HEK293 (cell line): Measurements from ENCODE around the gene U2SURP.

Source experiments
- CTCF ChIA-PET: fragments of 350-600 bp; formaldehyde crosslinking; extraction: SDS; loops from one replicate; lab custom pipeline; 2021; ENCODE audit warnings: antibody characterized with exemption; lab: Yijun Ruan, JAX
- POLR2A ChIA-PET: fragments of 300-600 bp; formaldehyde crosslinking; extraction: SDS; loops from one replicate; lab custom pipeline; 2020; ENCODE audit warnings: antibody characterized with exemption, inconsistent platforms; lab: Yijun Ruan, JAX
- H3K27ac ChIP-seq: fragments of 200-500 bp; sonication (Bioruptor generic); 2 replicates; pipeline ENCODE4 v1.5.1; 2014; ENCODE audit warnings: low read depth, low read length, control low read depth, inconsistent platforms; ENCODE audit errors: extremely low read depth
- H3K36me3 ChIP-seq, 2 experiments: fragments of 200-500 bp in 1 of 2; sonication (Bioruptor generic) in 1 of 2; 1 replicate in 1 of 2; 2 replicates in 1 of 2; pipeline ENCODE4 v1.5.1; 2014 to 2017; ENCODE audit warnings: inconsistent platforms in 2 of 2, low read length in 2 of 2; ENCODE audit not compliant: control insufficient read depth in 2 of 2, insufficient read depth in 1 of 2
- H3K4me1 ChIP-seq: fragments of 200-500 bp; sonication (Bioruptor generic); 2 replicates; pipeline ENCODE4 v1.5.1; 2014; ENCODE audit warnings: mild to moderate bottlenecking, low read length, inconsistent platforms; ENCODE audit not compliant: control insufficient read depth, insufficient read depth
- H3K4me3 ChIP-seq: 2 replicates; pipeline ENCODE4 v1.5.1; 2011; ENCODE audit warnings: low read depth, mild to moderate bottlenecking, control low read depth, low read length, moderate library complexity
- H3K9me3 ChIP-seq: fragments of 200-500 bp; sonication (Bioruptor generic); 2 replicates; pipeline ENCODE4 v1.5.1; 2014; ENCODE audit warnings: low read depth, low read length, inconsistent platforms; ENCODE audit not compliant: control insufficient read depth, insufficient read depth
- ELK4 ChIP-seq: IDR thresholded peaks from 2 replicates; pipeline ENCODE4 v1.6.1; 2011; ENCODE audit warnings: mild to moderate bottlenecking, low read depth, low read length, borderline replicate concordance
- INSM2 ChIP-seq: fragments of 450-650 bp; formaldehyde crosslinking; IDR thresholded peaks from 2 replicates; pipeline ENCODE4 v1.5.1; 2016; ENCODE audit warnings: missing biosample characterization, missing genetic modification characterization
- MZF1 ChIP-seq: fragments of 450-650 bp; formaldehyde crosslinking; IDR thresholded peaks from 2 replicates; pipeline ENCODE4 v1.5.1; 2017; ENCODE audit warnings: missing biosample characterization, missing genetic modification characterization, borderline replicate concordance
- PBX3 ChIP-seq: sonication (generic); formaldehyde crosslinking; IDR thresholded peaks from 2 replicates; pipeline ENCODE4 v1.8.1; 2022; ENCODE audit warnings: mild to moderate bottlenecking, moderate library complexity, missing genetic modification reagents
- PRDM1 ChIP-seq: fragments of 450-650 bp; formaldehyde crosslinking; IDR thresholded peaks from 2 replicates; pipeline ENCODE4; 2016; ENCODE audit warnings: missing biosample characterization, missing genetic modification characterization
- REPIN1 ChIP-seq: fragments of 450-650 bp; formaldehyde crosslinking; IDR thresholded peaks from 2 replicates; pipeline ENCODE4 v1.5.1; 2017; ENCODE audit warnings: missing biosample characterization, missing genetic modification characterization, low read depth
- ZBTB21 ChIP-seq: fragments of 450-650 bp; formaldehyde crosslinking; IDR thresholded peaks from 2 replicates; pipeline ENCODE4 v1.5.1; 2017; ENCODE audit warnings: missing biosample characterization, missing genetic modification characterization
- ZBTB48 ChIP-seq: fragments of 450-650 bp; formaldehyde crosslinking; IDR thresholded peaks from 2 replicates; pipeline ENCODE4 v1.5.1; 2016; ENCODE audit warnings: missing biosample characterization, missing genetic modification characterization
- ZBTB6 ChIP-seq: fragments of 450-650 bp; formaldehyde crosslinking; IDR thresholded peaks from 2 replicates; pipeline ENCODE4 v1.5.1; 2017; ENCODE audit warnings: missing biosample characterization, missing genetic modification characterization
- ZBTB8A ChIP-seq: fragments of 450-650 bp; formaldehyde crosslinking; IDR thresholded peaks from 2 replicates; pipeline ENCODE4 v1.5.1; 2016; ENCODE audit warnings: missing biosample characterization, missing genetic modification characterization
- ZNF155 ChIP-seq: fragments of 450-650 bp; formaldehyde crosslinking; IDR thresholded peaks from 2 replicates; pipeline ENCODE4 v1.5.1; 2016; ENCODE audit warnings: missing biosample characterization, missing genetic modification characterization
- ZNF292 ChIP-seq: fragments of 450-650 bp; formaldehyde crosslinking; IDR thresholded peaks from 2 replicates; pipeline ENCODE4 v1.5.1; 2016; ENCODE audit warnings: low read depth, missing biosample characterization, missing genetic modification characterization, borderline replicate concordance
- ZNF341 ChIP-seq: fragments of 450-650 bp; formaldehyde crosslinking; IDR thresholded peaks from 2 replicates; pipeline ENCODE4; 2016; ENCODE audit warnings: low read depth, missing biosample characterization, missing genetic modification characterization
- ZNF404 ChIP-seq: fragments of 450-650 bp; formaldehyde crosslinking; IDR thresholded peaks from 2 replicates; pipeline ENCODE4 v1.5.1; 2017; ENCODE audit warnings: missing biosample characterization, missing genetic modification characterization
- ZNF473 ChIP-seq: fragments of 450-650 bp; formaldehyde crosslinking; IDR thresholded peaks from 2 replicates; pipeline ENCODE4 v1.5.1; 2017; ENCODE audit warnings: missing biosample characterization, missing genetic modification characterization
- ZNF501 ChIP-seq: fragments of 450-650 bp; formaldehyde crosslinking; IDR thresholded peaks from 2 replicates; pipeline ENCODE4 v1.5.1; 2016; ENCODE audit warnings: missing biosample characterization, missing genetic modification characterization
- ZNF510 ChIP-seq: fragments of 450-650 bp; formaldehyde crosslinking; IDR thresholded peaks from 2 replicates; pipeline ENCODE4 v1.5.1; 2018; ENCODE audit warnings: mild to moderate bottlenecking, missing genetic modification characterization, missing biosample characterization; ENCODE audit not compliant: insufficient replicate concordance
- ZNF544 ChIP-seq: fragments of 450-650 bp; formaldehyde crosslinking; IDR thresholded peaks from 2 replicates; pipeline ENCODE4 v1.5.0; 2017; ENCODE audit warnings: missing biosample characterization, missing genetic modification characterization
- ZNF585B ChIP-seq: fragments of 450-650 bp; formaldehyde crosslinking; IDR thresholded peaks from 2 replicates; pipeline ENCODE4 v1.5.1; 2016; ENCODE audit warnings: missing biosample characterization, missing genetic modification characterization
- ZNF610 ChIP-seq: fragments of 450-650 bp; formaldehyde crosslinking; IDR thresholded peaks from 2 replicates; pipeline ENCODE4 v1.5.1; 2016; ENCODE audit warnings: missing biosample characterization, missing genetic modification characterization, borderline replicate concordance
- ZNF629 ChIP-seq: fragments of 450-650 bp; formaldehyde crosslinking; IDR thresholded peaks from 2 replicates; pipeline ENCODE4 v1.5.1; 2017; ENCODE audit warnings: missing biosample characterization, missing genetic modification characterization
- ZSCAN23 ChIP-seq: fragments of 450-650 bp; formaldehyde crosslinking; IDR thresholded peaks from 2 replicates; pipeline ENCODE4 v1.5.1; 2016; ENCODE audit warnings: missing biosample characterization, missing genetic modification characterization
- ZSCAN4 ChIP-seq: fragments of 450-650 bp; formaldehyde crosslinking; IDR thresholded peaks from 2 replicates; pipeline ENCODE4 v1.5.1; 2017; ENCODE audit warnings: missing biosample characterization, missing genetic modification characterization
- ZSCAN5A ChIP-seq: fragments of 450-650 bp; formaldehyde crosslinking; IDR thresholded peaks from 2 replicates; pipeline ENCODE4 v1.5.1; 2016; ENCODE audit warnings: missing biosample characterization, missing genetic modification characterization
- TF ChIP-seq, protein P1 (sequence below): fragments of 450-650 bp; formaldehyde crosslinking; IDR thresholded peaks from 2 replicates; pipeline ENCODE4 v1.5.1; 2016; ENCODE audit warnings: missing biosample characterization, missing genetic modification characterization

Gene U2SURP

DNA sequence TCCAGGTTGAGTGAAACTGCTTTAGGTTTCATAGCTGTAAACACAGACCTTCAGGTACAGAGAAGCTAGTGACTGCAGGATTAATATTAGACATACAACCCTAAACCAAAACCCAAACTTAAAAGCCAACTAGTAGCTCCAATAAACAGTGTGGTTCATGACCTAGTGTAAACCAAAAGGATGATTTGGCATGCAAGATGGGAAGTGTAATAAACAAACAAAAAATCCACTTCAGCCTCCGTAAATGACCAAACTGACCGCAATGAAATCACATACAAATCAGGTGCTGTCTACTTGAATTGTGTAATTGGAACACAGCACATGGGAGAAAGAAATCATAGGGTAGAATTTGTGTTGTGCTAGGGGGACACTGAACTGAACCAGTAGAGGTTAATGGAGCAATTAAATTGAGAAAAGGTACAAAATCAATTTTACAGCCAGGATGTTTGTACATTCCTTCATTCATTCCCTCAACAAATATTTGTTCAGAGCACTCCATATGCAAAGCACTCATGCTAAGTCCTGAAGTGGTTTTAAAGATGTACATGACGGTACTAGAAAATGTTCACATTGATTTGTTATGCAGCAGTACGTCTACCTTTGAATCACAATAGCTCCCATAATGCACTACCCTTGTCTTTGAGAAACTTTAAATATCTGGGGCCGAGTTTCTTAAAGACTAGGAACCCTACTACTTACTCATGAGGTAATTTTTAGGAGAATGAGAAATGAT, 96.8 kb downstream of the U2SURP start (continued):
- TF ChIP-seq PBX3 (CRISPR knock-in tag) (no peak), ZBTB6 (tag by site-specific recombination) (no peak), MZF1 (tag by site-specific recombination) (no peak)

DNA sequence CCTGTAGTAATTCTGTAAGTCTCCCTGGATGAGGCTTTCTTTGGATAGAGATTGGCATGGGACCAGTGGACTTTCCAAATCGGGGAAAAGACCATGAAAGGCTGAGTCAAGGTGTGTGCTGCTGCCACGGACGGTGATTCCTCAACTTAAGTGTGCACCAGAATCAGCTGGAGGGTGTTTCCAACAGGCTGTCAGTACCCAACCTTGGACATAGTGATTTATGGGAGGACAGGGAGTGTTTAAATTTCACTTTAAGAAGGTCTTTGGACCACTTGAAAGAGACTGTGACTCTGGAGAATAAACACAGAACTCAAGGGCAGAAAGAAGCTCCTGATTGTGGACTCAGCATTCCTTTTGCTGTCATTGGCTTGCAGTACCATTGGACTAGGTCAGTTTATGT, 97.8 kb downstream of the U2SURP start:
- CTCF ChIA-PET: no interaction called here
- no peaks in the 10 kb centered on the region for H3K36me3 ChIP-seq

GRCh38 chr3:143099690-143100089, 98.3 kb downstream of the U2SURP start:
- H3K36me3 ChIP-seq: no peaks in the 10 kb centered on the region
- POLR2A ChIA-PET: no interaction called here
- H3K4me3 ChIP-seq: no peak overlapping the region
- no peaks in the 10 kb centered on the region for H3K4me1 ChIP-seq
- TF ChIP-seq ZSCAN23 (tag by site-specific recombination): no peak
- no peak for TF ChIP-seq ZNF629
- TF ChIP-seq ZNF544 (tag by site-specific recombination): no peak
- no peak for TF ChIP-seq ZNF341 (tag by site-specific recombination)
- no peak for TF ChIP-seq ZNF155 (tag by site-specific recombination)
- TF ChIP-seq, protein P1, sequence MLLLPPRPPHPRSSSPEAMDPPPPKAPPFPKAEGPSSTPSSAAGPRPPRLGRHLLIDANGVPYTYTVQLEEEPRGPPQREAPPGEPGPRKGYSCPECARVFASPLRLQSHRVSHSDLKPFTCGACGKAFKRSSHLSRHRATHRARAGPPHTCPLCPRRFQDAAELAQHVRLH (tag by site-specific recombination): no peak
- no peak for TF ChIP-seq ZSCAN4 (tag by site-specific recombination)
- no peak for TF ChIP-seq ZNF501 (tag by site-specific recombination)
- TF ChIP-seq ZNF404 (tag by site-specific recombination): no peak
- no peak for TF ChIP-seq ZBTB8A (tag by site-specific recombination)
- TF ChIP-seq, all 188 proteins: peak for 0
- H3K27ac ChIP-seq: no peak overlapping the region
- CTCF ChIA-PET: no interaction called here
- H3K9me3 ChIP-seq: no peaks in the 10 kb centered on the region

More for the DNA sequence above, 97.8 kb downstream of the U2SURP start:
- Histone ChIP-seq H3K4me3 (no peak overlapping the region), H3K9me3 (no peaks in the 10 kb centered on the region), H3K4me1 (no peaks in the 10 kb centered on the region), H3K27ac (no peak overlapping the region)
- TF ChIP-seq ZNF610 (tag by site-specific recombination): no peak
- TF ChIP-seq INSM2 (tag by site-specific recombination): no peak
- no peak for TF ChIP-seq ZNF404 (tag by site-specific recombination)
- no peak for TF ChIP-seq ZNF585B (tag by site-specific recombination)
- no peak for TF ChIP-seq ZBTB21
- no peak for TF ChIP-seq PRDM1 (tag by site-specific recombination)
- no peak for TF ChIP-seq ZSCAN5A (tag by site-specific recombination)
- no peak for TF ChIP-seq ZNF473 (tag by site-specific recombination)
- no peak for TF ChIP-seq ELK4
- TF ChIP-seq REPIN1 (tag by site-specific recombination): no peak
- TF ChIP-seq ZBTB48 (tag by site-specific recombination): no peak
- TF ChIP-seq ZNF292 (tag by site-specific recombination): no peak
- TF ChIP-seq ZNF510: no peak
- POLR2A ChIA-PET: no interaction called here
